Hepatic stellate cell (primary cell): Measurements from ENCODE around the gene GPR50.

Experiments used
- DNase-seq: peaks from one replicate; pipeline ENCODE4 v3.0.0; 2011; ENCODE audit warnings: low spot score

GPR50 gene

DNA sequence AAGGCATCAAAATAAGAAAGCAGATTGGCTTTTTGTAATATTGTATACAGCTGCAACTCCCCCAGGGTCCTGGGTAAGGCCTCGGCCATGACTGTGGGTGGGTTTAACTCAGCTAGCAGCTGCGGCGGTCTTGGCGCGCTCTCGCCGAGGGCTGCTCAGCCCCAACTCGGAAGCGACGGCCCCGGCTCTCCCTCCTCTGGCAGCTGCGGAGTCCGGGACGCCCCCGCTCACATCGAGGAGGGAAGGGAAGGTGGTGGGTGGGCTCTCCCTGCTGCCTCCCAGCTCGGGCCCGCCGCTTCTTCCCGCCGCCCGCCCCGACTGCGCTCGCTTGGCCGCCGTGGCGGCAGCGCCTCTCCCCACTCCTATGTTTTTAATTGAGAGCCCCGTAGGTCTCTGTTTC, 51.2 kb downstream of the GPR50 start:
- DNase-seq = no peak

DNA sequence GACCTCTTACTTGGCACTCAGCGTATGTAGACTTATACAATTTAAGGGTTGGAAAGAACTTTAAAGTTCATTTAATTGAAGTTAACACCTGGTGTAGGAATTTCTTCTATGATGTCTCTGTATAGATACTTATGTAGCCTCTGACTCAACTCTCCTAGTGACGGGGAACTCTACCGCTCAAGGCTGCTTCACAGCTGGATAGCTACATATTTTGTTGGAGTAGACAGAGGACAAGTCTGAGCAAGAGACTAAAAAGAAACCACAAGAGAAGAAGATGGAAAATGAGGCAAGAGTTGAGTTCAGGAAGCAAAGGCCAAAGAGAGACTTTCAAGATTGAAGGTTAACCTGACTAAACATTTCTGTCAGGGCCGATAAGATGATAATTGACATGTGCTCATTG, 52.6 kb downstream of the GPR50 start:
- DNase-seq = no peak
